Measurements from ENCODE around the gene MRPS5.
A peak's percentile ranks its signal among the peaks of the same experiment; 100 is the strongest.
"Not testable (repeated sequence)": the region's sequence is repeated elsewhere in the genome, so short reads cannot be mapped to it uniquely, and the experiment has no call there.

The MRPS5 gene

DNA sequence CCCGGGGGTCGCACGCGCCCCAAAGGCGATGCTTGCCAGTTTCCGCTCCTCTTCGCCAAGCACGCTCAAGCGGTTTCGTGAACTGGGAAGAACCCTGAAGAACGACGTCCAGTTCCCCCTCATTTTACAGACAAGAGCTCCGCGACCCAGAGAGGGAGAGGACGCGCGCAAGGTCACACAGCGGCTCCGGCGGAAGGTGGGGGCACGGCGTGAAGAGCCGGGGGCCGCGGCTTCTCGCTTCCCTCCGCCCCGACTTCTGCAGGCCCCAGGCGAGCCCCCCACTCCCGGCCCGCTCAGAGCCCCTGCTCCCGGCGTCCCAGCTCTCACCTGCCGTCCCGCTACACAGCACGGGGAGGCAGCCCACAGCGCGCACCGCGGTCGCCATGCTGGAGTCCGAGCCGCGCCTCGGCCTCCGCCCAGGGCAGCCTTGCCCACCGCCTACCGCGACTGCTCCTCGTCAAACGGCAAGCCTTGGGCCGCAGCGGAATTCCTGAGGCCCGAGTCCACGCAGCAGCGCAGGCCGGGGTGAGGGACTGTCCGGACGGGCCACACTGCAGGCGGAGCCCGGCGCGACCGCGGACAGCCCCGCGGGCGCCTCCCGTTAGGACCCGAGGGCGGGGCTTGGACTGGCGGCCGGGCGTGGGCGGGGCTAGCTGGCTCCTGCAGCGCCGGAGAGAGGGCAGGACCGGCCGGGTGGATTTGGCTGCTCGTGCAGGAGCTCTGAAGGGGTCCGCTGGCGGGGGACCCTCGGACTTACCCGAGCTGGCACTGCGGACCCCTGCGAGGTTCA is at the start of gene MRPS5:
Gene MRPS5 (minus strand): TSS at position 402 of the 790 bp plus-strand sequence. CDS start 17 bp downstream, at position 385.
- DNase-seq: peak; percentile 63 to 74

DNA sequence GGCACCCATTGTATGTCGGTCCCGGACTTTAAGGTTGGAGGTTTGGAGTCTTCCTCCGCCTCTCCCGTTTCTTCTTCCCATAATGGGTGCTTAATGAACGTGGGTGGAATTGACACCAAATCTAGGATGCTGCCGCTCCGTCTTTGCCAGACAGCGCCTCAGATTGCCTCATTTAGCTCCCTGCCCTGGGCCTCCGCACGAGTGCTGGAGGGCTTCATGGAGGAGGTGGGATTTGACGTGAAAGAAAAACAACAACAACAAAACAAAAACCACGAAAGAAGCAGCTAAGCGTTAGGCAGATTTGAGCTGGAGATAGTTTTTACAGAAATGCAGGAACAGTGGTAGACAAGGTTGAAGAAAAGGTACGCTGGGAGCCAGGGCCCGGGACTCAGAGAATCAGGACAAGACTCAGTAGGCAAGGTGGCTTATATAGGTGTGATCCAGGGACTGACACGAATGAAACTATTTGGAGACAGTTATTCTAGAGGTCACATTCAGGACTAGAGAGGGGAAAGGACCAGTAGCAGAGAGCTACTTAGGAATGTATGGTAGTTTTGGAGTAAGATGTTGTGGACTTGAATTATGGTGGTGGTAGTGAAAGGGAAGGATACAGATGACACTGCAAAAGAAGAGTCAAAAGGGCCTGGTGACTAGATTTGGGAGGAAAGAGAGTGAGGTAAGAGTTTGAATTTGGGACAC is 44.6 kb upstream of the MRPS5 start:
- DNase-seq: peak in 1 of 2 experiments; percentile 43

DNA sequence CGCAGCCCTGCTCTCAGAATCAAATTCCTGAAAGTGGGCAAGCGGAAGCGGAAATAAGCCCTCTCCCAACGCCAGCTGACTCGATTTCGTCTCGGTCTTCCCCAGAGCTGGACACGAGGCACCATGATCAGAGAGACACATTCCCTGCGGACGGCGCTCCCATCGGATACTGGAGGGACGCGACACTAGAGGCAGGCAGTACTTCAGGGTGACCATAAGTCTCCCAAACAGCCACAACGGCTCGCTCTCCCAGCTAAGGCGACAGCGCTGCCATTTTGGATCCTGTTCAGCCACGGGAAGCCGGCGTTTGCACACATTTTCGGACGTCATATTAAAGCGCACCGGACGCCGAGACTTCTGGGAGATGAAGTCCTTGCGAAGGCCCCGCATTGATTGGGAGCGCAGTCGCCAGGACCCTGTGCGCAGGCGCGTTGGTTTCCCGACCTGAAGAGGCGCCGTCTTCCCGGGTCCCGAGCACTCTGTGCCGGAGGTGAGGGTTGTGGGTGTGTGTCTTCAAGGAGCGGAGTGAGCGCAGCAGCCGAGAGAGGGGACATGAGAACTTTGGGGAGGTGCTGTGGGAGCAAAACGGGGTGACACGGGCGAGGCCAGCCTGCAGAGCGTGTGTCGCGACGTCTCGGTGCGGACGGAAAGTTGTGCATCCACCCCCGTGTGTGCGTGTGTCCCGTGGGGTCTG is 43.9 kb upstream of the MRPS5 start, which contains the start of gene ZNF2:
Gene ZNF2 (plus strand): TSS at position 439 of the 694 bp plus-strand sequence. CDS start 10,418 bp downstream, outside the sequence.
- DNase-seq: peak; percentile 96

DNA sequence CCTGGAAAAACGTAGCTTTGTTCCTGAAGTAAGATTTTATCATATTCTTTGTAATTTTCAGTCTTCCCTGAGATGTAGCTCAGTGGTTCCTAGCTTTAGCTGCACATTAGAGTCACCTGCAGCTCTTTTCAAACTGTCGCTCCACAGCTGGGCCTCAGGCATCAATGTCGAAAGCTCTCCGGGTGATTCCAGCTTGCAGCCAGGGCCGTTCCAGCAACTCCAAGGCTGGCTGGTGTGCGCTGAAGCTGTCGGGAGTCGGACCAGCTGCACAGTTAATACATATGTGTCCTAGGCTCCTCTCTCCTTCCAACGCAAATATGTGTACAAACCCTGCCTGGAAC is 43.4 kb upstream of the MRPS5 start:
- DNase-seq: no peak

DNA sequence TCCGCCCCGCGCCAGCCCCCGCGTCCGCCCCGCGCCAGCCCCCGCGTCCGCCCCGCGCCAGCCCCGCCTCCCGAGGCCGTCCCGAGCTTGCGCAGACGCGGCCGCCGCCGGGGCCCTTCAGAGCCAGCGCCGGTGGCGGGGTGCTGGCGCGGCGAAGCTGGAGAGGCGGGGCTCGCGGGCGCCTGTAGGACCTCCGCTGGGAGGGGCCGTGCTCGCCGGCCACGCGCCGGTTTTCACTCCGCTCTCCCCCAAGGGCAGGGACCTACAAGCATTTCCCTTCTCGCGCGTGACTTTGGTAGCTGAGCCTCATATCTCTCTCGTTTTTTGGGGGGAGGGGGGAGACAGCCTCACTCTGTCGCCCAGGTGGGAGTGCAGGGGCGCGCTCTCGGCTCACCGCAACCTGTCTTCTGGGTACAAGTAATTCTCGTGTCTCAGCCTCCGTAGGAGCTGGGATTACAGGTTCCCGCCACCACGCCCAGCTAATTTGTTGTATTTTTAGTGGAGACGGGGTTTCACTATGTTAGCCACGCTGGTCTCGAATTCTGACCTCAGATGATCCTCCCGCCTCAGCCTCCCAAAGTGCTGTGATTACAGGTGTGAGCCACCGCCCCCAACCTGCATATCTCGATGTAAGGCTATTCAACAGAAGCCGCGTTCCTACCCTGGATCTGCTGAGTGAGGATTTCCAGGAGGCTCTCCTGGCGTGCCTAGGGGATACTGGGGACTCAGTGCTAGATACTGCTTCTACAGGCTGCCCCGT is 38.3 kb upstream of the MRPS5 start, which contains the start of gene ZNF514:
Gene ZNF514 (minus strand): TSS at position 159 of the 760 bp plus-strand sequence. CDS start 6,595 bp downstream, outside the sequence.
- DNase-seq: peak; percentile 27 to 44

DNA sequence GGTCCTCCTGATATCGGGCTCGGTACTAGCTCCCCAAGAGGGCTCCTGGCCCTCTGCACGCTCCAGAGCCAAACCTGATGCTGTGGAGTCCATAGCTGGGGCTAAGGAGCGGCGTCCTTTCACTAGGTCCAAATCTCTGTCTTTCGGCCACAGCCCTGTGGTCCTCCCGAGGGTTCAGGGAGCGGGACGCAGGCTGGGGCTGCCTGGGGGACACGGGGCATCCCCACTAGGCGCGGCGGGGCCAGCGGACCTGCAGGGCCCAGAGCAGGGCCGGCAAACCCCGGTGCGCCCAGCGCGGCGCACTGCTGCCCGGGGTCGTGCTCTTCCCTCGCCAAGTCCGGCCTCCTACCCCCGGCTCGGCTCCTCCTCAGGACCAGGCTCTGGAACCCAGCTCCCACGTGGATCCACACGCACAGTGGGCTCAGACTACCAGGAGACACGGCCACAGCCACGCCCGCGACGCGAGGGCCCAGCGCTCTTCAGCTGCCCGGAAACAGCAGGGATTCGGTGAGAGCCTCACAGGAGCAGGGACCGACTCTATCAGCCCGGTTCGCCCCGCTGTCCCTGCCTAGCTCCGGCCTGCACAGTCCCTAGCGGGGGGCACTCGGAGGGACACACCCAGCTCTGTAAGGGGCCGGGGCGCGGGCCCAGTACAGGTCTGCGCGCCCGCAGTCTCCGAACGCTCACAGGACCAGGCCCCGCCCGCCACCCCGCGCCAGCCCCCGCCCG is 37.4 kb upstream of the MRPS5 start:
- DNase-seq: peak in 1 of 2 experiments; percentile 2

DNA sequence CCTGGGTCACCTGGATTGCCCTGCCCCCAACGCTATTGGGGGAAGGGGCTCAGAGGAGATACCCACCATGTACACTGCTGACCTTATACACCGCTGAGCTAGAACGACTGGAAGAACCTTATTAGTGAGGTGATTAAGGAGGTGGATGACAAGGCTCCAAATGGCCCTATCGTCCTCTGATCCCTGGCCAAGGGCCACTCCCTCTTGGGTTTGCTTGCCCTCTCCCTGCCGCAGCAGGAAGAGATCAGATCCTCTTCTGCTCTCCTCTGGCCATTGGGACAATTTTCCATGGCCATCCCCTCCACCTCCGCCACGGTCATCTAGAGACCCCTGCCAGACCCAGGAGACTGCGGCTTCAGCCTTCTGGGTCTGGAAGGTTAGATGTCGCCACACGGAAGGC is 36.8 kb upstream of the MRPS5 start:
- DNase-seq: no peak

DNA sequence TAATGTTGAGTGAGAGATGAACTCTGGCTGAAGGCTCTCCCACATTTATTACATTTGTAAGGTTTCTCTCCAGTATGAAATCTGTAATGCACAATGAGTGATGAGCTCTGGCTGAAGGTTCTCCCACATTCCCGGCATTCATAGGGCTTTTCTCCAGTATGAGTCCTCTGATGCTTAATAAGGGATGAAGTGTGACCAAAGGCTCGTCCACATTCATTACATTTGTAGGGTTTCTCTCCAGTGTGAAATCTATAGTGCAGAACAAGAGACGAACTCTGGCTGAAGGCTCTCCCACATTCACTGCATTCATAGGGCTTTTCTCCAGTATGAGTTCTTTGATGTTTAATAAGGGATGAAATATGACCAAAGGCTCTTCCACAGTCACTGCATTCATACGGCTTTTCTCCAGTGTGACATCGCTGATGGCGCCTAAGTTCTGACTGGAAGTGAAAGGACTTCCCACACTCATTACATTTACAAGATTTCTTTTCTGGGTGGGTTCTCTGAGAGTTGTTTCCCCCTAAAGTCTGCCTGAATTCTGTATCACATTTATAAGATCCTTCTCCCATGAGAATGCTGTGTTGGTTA is 27.9 kb upstream of the MRPS5 start:
- DNase-seq: no peak

DNA sequence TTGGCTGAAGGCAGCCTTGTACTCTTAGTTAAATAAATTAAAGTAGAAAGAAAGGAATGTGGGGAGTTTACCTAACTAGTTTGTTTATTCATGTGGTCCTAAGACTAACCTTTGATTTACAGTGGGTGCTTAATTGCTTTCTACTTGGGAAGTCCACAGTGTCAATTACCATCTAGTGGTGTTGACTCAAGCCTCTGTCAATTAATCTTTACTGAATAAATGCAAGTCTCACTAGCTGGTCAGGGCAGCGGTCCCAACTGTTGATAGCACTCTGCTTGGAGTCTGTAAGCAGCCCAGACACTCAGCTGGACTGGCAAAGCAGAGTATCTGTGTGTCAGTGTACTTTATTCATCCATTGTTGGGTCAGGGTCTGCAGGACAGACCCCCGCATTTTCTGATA is 22.2 kb upstream of the MRPS5 start:
- DNase-seq: no peak

DNA sequence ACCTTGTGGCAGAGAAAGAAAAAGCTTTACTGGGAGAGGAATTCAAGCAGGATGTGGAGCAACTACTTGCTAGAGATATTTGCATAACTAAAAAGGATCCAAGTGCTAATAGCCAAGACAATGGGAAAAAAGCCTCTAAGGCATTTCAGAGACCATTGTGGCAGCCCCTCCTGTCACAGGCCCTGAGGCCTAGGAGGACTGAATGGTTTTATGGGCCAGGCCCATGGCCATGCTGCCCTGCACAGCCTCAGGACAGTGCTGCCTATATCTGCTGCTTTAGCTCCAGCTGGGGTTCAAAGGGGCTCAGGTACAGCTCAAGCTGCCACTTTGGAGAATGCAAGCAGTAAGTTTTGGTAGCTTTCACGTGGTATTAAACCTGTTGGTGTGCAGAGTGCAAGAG is 17.1 kb upstream of the MRPS5 start:
- no peak for DNase-seq

DNA sequence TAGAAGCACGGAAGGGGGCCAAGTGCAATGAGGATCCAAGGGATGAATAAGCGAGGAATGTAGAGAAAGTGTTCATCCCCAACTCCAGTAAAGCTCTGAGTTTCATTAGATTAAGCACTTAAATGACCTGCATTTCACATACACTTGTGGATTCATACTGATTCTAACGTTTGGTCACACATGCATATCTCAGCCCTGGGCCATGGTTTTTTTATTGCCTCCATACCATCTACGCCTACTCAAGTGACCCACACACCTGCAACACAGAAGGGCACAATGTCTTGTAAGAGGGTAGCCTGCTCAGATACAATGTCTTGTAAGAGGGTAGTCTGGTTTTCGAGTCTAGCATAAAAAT is 566 bp upstream of the MRPS5 start:
- DNase-seq: no peak

DNA sequence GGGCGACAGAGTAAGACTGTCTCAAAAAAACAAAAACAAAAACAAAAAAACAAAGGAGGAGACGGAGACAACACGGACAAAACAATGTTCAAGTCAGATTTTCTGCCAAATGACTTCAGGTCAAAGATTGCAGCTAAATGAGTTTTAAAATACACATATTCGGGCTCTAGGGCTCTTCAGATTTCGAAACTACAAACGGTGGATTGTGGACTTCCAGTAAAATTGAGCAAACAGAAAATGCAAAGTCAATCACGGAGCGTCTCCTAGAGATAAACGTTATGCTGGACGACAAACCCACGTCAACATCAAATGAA is 558 bp downstream of the MRPS5 start:
- no peak for DNase-seq

DNA sequence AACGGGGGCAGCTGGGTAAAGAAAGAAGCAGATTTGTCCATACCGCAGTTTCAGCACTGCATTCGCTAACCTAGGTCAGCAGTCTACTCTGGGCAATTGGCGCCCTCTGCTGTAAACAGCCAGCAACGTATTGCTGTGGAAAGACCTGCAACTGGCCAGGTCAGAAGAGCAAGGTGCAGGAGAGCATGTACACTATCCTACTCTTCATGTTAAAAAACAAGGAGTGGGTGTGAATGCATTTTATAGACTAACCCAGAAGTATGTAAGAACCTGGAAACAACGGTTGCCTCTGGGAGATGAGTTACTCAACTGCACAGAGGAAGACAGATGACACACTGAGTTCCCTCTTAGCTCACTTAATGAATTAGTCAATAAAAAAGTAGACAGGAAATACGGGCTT is 6.2 kb downstream of the MRPS5 start:
- DNase-seq: peak; percentile 44 to 52

DNA sequence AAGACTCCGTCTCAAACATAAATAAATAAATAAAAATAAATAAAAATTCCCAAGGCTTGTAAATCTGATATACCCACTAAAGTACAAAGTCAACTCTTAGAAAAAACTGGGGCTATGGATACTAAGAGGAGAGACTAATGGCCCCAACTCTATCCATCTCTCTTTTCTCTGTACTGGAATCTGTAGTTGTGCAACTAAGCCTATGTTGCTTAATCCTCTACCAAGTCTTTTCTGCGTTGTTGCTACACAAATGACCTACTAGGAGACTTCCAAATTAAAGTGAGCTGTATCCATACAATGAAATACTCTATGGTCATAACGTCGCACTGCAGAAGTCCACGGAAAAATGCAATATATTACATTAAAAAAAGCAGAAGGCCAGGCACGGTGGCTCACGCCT is 8.1 kb downstream of the MRPS5 start:
- no peak for DNase-seq

DNA sequence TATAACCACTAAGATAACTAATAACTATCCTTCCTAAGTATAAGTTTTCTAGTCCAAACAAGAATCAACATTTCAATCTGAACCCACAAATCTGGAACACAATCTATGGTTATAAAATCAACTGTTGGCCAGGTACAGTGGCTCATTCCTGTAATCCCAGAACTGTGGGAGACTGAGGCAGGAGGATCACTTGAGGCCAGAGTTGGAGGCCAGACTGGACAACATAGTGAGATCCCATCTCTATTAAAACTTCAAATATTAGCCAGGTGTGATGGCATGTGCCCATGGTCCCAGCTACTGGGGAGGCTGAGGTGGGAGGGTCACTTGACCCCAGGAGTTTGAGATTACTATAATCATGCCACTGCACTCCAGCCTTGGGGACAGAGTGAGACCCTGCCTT is 11.2 kb downstream of the MRPS5 start:
- no peak for DNase-seq

DNA sequence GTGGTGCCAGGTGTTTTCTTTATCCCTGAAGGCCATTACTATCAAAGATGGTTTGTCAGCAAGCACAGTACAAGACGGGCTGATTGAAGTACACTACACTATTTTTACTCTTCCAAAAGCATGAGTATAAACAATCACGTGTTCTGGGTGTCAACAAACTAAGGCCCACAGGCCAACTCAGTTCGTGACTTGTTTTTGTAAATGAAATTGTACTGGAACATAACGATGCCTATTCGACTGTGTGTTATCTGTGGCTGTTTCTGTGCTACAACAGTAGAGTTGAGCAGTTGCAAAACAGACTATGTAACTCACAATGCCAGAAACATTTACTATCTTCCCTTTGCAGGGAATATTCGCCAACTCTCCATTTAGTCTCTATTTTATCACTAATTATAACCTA is 12.3 kb downstream of the MRPS5 start:
- DNase-seq: no peak

DNA sequence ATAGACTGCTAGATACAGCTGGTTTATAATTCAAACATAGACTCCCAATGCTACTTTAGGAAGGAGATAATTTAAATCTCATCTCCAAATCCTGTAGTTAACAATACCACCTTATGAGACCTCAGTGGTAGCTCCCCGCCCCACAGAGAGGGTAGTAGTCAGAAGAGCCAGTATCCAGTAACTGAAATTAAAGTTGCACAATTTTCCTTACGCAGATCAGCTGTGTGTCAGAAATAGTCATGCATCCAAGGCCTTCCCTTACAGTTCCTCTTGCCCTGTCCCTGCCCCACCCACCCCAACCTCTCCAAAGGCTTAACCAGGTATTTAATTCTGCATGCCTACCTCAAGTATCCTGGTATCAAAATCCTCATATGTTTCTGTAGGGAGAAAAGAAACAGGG is 15.5 kb downstream of the MRPS5 start:
- DNase-seq: no peak

DNA sequence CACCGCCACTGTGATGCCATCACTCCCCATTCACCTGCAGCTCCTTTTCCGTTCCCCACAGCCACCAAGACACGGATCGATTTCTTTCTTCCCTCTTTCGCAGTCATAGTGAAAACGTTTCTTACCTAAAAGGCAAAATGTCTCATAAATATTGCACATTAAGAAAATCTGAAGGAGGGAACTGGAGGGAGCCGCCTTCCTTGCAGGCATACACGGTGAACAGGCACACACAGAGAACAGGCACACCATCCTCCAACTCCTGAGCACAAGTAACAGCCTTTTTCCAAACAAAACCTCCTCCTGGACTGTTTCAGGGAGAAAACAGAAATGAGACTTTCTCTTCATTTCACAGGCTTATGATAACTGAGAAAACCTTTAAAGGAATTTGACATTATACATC is 17.0 kb downstream of the MRPS5 start:
- DNase-seq: no peak

DNA sequence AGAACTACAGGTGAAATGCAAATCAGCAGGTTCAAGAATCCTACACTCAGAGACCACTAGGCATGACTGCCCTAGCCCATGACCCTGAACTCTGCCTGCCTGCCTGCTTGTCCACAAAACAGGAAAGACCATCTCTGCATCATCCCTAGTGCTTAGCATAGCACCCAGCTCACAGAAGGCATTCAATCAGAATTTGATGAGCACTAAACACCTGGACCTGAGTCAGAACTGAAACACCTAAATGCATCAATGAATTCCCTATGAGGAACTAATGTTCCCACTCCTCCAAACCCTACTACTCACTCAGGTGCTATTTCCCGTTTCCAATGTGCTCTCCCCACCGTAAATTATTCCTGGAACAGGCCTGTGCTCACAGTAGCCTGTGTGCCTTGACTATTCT is 21.7 kb downstream of the MRPS5 start:
- no peak for DNase-seq

DNA sequence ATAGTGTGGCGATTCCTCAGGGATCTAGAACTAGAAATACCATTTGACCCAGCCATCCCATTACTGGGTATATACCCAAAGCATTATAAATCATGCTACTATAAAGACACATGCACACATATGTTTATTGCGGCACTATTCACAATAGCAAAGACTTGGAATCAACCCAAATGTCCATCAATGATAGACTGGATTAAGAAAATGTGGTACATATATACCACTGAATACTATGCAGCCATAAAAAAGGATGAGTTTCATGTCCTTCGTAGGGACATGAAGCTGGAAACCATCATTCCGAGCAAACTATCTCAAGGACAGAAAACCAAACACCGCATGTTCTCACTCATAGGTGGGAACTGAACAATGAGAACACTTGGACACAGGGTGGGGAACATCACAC is 23.3 kb downstream of the MRPS5 start:
- DNase-seq: not testable (repeated sequence)

DNA sequence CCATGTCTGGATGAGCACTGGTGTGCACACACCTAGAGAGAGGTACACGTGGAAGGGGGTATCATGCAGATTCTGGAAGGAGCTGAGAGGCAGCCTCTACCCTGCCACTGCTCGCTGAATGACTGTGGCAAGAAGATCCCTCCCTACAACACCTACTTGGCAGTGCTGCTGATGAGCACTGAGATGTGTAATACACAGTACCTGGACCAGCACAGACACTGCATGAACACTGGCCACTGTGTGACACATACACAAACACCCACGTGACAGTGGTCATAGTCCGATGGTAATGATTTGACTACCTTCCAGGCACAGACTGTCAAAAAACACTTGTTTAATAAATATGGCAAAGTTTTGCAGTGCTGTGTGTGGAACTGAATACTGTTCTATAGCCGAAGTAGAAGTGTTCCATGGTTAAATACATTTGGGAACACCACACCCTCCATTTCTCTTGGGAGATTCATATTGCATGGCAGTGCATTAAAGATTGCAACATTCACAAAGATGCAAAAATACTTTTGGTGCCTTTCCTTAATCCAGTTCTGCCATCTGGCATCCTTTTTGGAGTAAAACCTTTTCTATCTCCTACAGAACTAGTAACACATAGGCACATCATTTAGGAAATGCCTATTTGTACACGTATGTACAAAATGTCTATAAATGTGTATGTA is 29.6 kb downstream of the MRPS5 start:
- no peak for DNase-seq
